ENCODE results near the gene GRIP2. TPM values are rescaled to one million over a fixed set of nuclear protein-coding genes. Genes with fewer than 3 reads are reported as not detected.

Gene GRIP2
- total RNA-seq, 1 donor from 2014 or later = 3.3 TPM

DNA sequence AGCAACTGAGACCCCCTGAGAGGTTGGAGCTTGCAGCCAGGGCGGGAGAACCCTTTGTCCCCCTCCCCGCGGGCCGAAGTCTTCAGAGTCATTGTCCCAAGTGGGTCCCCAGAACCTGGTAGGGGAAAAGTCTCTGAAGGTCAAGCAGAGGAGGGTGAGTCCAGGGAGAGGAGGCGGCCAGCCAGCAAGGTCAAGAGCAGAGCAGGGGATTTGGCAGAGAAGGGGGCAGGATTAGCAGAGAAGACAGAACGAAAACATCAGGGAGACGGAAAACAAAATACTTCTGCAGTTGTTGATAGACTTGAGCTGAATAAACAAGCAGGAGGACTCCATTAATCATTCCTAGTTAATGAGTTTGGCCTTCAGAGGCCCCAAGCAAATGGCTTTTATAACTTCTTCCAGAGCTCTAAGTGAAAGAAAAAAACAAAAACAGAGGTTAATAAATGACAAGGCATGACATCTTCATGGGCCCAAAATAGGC, 66.7 kb downstream of the GRIP2 start:
- Mint-ChIP-seq H3K4me3 (ENCODE audit: unreplicated experiment) (no peak overlapping the region), H3K27ac (ENCODE audit: unreplicated experiment) (no peak overlapping the region), H3K9me3 (ENCODE audit: unreplicated experiment) (peaks cover 4% of the 10 kb centered on the region), H3K4me1 (ENCODE audit: low read depth, unreplicated experiment) (peaks cover 24% of the 10 kb centered on the region), H3K27me3 (ENCODE audit: low read depth, unreplicated experiment) (peaks cover 3% of the 10 kb centered on the region), H3K36me3 (ENCODE audit: low read depth, unreplicated experiment) (peaks cover 19% of the 10 kb centered on the region)
- TF ChIP-seq, protein P1, sequence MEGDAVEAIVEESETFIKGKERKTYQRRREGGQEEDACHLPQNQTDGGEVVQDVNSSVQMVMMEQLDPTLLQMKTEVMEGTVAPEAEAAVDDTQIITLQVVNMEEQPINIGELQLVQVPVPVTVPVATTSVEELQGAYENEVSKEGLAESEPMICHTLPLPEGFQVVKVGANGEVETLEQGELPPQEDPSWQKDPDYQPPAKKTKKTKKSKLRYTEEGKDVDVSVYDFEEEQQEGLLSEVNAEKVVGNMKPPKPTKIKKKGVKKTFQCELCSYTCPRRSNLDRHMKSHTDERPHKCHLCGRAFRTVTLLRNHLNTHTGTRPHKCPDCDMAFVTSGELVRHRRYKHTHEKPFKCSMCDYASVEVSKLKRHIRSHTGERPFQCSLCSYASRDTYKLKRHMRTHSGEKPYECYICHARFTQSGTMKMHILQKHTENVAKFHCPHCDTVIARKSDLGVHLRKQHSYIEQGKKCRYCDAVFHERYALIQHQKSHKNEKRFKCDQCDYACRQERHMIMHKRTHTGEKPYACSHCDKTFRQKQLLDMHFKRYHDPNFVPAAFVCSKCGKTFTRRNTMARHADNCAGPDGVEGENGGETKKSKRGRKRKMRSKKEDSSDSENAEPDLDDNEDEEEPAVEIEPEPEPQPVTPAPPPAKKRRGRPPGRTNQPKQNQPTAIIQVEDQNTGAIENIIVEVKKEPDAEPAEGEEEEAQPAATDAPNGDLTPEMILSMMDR (IDR thresholded peaks at IDR 0.05; ENCODE audit: insufficient read depth, low read depth, low read length) = no peak
- TF ChIP-seq EZH2 (IDR thresholded peaks at IDR 0.05; ENCODE audit: insufficient read depth, low read length) = no peak
- Histone ChIP-seq H3K4me3 (ENCODE audit: insufficient read depth, low read depth, low read length) (no peak overlapping the region), H3K27me3 (ENCODE audit: insufficient read depth, low read length) (no peaks in the 10 kb centered on the region), H3K4me2 (ENCODE audit: low read length) (peak overlapping the region; percentile 76), H2AFZ (ENCODE audit: low read depth, low read length) (no peak overlapping the region), H4K20me1 (ENCODE audit: insufficient read depth, low read length) (no peaks in the 10 kb centered on the region), H3K27ac (ENCODE audit: low read depth, low read length) (peak overlapping the region; percentile 89), H3K4me1 (ENCODE audit: insufficient read depth, low read length) (peaks cover 27% of the 10 kb centered on the region), H3K9ac (ENCODE audit: low read length) (peak overlapping the region; percentile 75), H3K36me3 (ENCODE audit: insufficient read depth, low read length) (peaks cover 3% of the 10 kb centered on the region), H3K9me3 (ENCODE audit: insufficient read depth, low read depth, low read length) (no peaks in the 10 kb centered on the region), H3K79me2 (ENCODE audit: insufficient read depth, low read length) (no peaks in the 10 kb centered on the region)
- DNase-seq (ENCODE audit: low read depth) (no peak), FAIRE-seq (no peak)

DNA sequence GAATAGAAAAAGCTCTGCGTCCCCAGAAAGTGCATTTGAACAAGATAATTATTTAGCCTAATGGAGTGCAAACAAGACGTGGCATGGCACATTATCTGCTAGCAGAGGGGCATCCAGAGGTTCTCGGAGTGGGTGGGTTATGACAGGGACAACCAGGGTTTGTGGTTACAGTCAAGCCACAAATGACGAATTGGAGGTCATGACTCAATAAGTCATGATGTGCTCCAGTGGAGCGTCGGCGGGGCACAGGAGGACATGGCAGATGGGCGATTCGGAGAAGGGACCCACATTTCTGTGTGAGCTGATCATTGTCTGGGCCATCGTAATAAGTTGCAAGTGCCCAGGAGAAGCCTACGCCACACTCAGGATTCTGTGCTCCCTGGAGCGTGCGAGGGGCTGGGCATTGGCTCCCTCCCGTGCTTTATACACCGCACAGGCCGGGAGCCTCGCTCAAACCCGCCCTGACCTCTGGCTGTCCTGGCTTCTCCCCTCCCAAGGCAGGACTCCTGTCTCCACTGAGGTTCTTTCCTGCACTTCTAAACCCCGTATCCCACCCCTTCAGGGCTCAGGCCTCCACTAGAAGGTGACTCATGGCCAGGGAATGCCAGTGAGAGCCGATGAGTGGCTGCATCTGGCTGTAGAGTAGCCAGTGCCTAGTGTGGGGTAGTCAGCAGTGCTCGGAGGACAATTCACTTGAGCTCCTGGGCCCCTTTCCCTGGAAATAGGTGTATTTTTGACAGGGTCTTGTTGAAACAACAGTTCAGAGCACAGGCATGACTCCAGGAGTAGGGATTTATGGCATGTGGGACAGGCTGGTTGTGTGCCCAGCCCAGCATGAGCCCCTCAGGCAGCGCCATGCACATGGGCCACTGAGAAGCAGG, 67.4 kb downstream of the GRIP2 start:
- Mint-ChIP-seq H3K27ac (ENCODE audit: unreplicated experiment) (peak overlapping the region; percentile 82), H3K9me3 (ENCODE audit: unreplicated experiment) (peaks cover 4% of the 10 kb centered on the region), H3K4me1 (ENCODE audit: low read depth, unreplicated experiment) (peaks cover 24% of the 10 kb centered on the region), H3K27me3 (ENCODE audit: low read depth, unreplicated experiment) (peaks cover 3% of the 10 kb centered on the region), H3K36me3 (ENCODE audit: low read depth, unreplicated experiment) (peaks cover 15% of the 10 kb centered on the region), H3K4me3 (ENCODE audit: unreplicated experiment) (peak overlapping the region; percentile 68)
- peaks cover 3% of the 10 kb centered on the region for H4K20me1 ChIP-seq (ENCODE audit: insufficient read depth, low read length)
- H3K27me3 ChIP-seq (ENCODE audit: insufficient read depth, low read length) = no peaks in the 10 kb centered on the region
- H2AFZ ChIP-seq (ENCODE audit: low read depth, low read length) = no peak overlapping the region
- H3K79me2 ChIP-seq (ENCODE audit: insufficient read depth, low read length) = no peaks in the 10 kb centered on the region
- H3K9me3 ChIP-seq (ENCODE audit: insufficient read depth, low read depth, low read length) = no peaks in the 10 kb centered on the region
- H3K27ac ChIP-seq (ENCODE audit: low read depth, low read length) = peak overlapping the region; percentile 89
- peak overlapping the region; percentile 12 for H3K4me3 ChIP-seq (ENCODE audit: insufficient read depth, low read depth, low read length)
- H3K4me2 ChIP-seq (ENCODE audit: low read length) = peak overlapping the region; percentile 76
- DNase-seq (ENCODE audit: low read depth) = peak; percentile 93
- TF ChIP-seq EZH2 (IDR thresholded peaks at IDR 0.05; ENCODE audit: insufficient read depth, low read length) = no peak
- TF ChIP-seq, protein P1 (IDR thresholded peaks at IDR 0.05; ENCODE audit: insufficient read depth, low read depth, low read length) = no peak
- H3K9ac ChIP-seq (ENCODE audit: low read length) = peak overlapping the region; percentile 75
- H3K36me3 ChIP-seq (ENCODE audit: insufficient read depth, low read length) = peaks cover 3% of the 10 kb centered on the region
- H3K4me1 ChIP-seq (ENCODE audit: insufficient read depth, low read length) = peaks cover 27% of the 10 kb centered on the region
- peak; percentile 54 for FAIRE-seq

Measured in astrocyte (in vitro differentiated cells and primary cell).